ENCODE data around the gene FRAS1. TPM values are rescaled to one million over a fixed set of nuclear protein-coding genes. Genes with fewer than 3 reads are reported as not detected.

FRAS1 gene
- total RNA-seq, 6 experiments from 2014 or later, result 0.12 to 1.5 (median 0.45) TPM

GRCh38 chr4:78320349-78320935 lies 263.3 kb downstream of the FRAS1 start:
- Histone ChIP-seq H3K4me3 (no peak overlapping the region), H3K4me1 (no peaks in the 10 kb centered on the region), H3K27ac (no peak overlapping the region), H3K36me3 (no peaks in the 10 kb centered on the region), H3K9me3 (no peaks in the 10 kb centered on the region), H3K27me3 (no peaks in the 10 kb centered on the region)
- WGBS (ENCODE audit: insufficient coverage, low coverage, low lambda C conversion rate, missing lambda C conversion rate), result 41% methylated on average over 4 of the region's 4 CpGs
- TF ChIP-seq POLR2A (IDR thresholded peaks at IDR 0.05) (no peak), CTCF (IDR thresholded peaks at IDR 0.05) (no peak)
- ATAC-seq (no peak), DNase-seq (no peak)
- intact Hi-C loops (cut with DNase I), result no loop called here

GRCh38 chr4:78322032-78322431 lies 264.9 kb downstream of the FRAS1 start:
- Histone ChIP-seq H3K27me3 (no peaks in the 10 kb centered on the region), H3K27ac (no peak overlapping the region), H3K4me1 (no peaks in the 10 kb centered on the region), H3K36me3 (no peaks in the 10 kb centered on the region), H3K9me3 (no peaks in the 10 kb centered on the region), H3K4me3 (no peak overlapping the region)
- intact Hi-C loops (cut with DNase I), result no loop called here
- no peak for ATAC-seq
- DNase-seq, result no peak
- 86% methylated on average over 5 of the region's 5 CpGs for WGBS (ENCODE audit: insufficient coverage, low coverage, low lambda C conversion rate, missing lambda C conversion rate)
- TF ChIP-seq CTCF (IDR thresholded peaks at IDR 0.05) (no peak), POLR2A (IDR thresholded peaks at IDR 0.05) (no peak)

GRCh38 chr4:78323439-78323838 lies 266.3 kb downstream of the FRAS1 start:
- Histone ChIP-seq H3K27me3 (no peaks in the 10 kb centered on the region), H3K9me3 (no peaks in the 10 kb centered on the region), H3K4me1 (no peaks in the 10 kb centered on the region), H3K27ac (no peak overlapping the region), H3K4me3 (no peak overlapping the region), H3K36me3 (no peaks in the 10 kb centered on the region)
- WGBS (ENCODE audit: insufficient coverage, low coverage, low lambda C conversion rate, missing lambda C conversion rate), result 90% methylated on average over 3 of the region's 3 CpGs
- TF ChIP-seq POLR2A (IDR thresholded peaks at IDR 0.05) (no peak), CTCF (IDR thresholded peaks at IDR 0.05) (no peak)
- no peak for ATAC-seq
- intact Hi-C loops (cut with DNase I), result no loop called here
- no peak for DNase-seq

- Histone ChIP-seq H3K4me3 (no peak overlapping the region), H3K36me3 (no peaks in the 10 kb centered on the region), H3K4me1 (no peaks in the 10 kb centered on the region), H3K27ac (no peak overlapping the region), H3K9me3 (no peaks in the 10 kb centered on the region), H3K27me3 (no peaks in the 10 kb centered on the region)
- intact Hi-C loops (cut with DNase I), result no loop called here
- TF ChIP-seq CTCF (IDR thresholded peaks at IDR 0.05) (no peak), POLR2A (IDR thresholded peaks at IDR 0.05) (no peak)
- 45% methylated on average over 1 of the region's 1 CpG for WGBS (ENCODE audit: insufficient coverage, low coverage, low lambda C conversion rate, missing lambda C conversion rate)
- ATAC-seq (no peak), DNase-seq (no peak)
Measured at GRCh38 chr4:78324625-78325024, 267.5 kb downstream of the FRAS1 start.

Measured in right lobe of liver (tissue), 6 donors.